Measurements from ENCODE around the gene RNF8. TPM values are rescaled to one million over a fixed set of nuclear protein-coding genes. Genes with fewer than 3 reads are reported as not detected.

The RNF8 gene
- total and polyA plus RNA-seq, 9 of the 15 experiments (the other 6 are each of a cell fraction or from before 2014, with no cell fraction given): 10.6 to 47.0 (median 37.5) TPM

- H3K4me2 ChIP-seq (ENCODE audit: insufficient read depth, low read length): no peak overlapping the region
- no peak for ATAC-seq
- no peak for FAIRE-seq
- H3K27me3 ChIP-seq (ENCODE audit: control insufficient read depth in 2 of 2, insufficient read depth in 2 of 2, low read length in 2 of 2): no peaks in the 10 kb centered on the region
- POLR2A ChIA-PET: interaction anchor here (1.3 to 2.0 kb wide), 3 partner anchors 10 to 192 kb away, joined by 3 to 8 read pairs (median 4); no protein-coding TSS in a partner anchor
- CTCF ChIA-PET (ENCODE audit: low intra/inter-chr PET ratio): interaction anchor here (0.8 to 1.4 kb wide), 3 partner anchors 94 to 283 kb away, joined by 3 to 7 read pairs (median 4); no protein-coding TSS in a partner anchor
- TF ChIP-seq ZNF165 (CRISPR knock-in tag; IDR thresholded peaks at IDR 0.05; ENCODE audit: borderline replicate concordance): no peak
- TF ChIP-seq HOMEZ (CRISPR knock-in tag; IDR thresholded peaks at IDR 0.05): no peak
- no peak for TF ChIP-seq YBX1 (IDR thresholded peaks at IDR 0.05)
- no peak for TF ChIP-seq ZNF764 (CRISPR knock-in tag; IDR thresholded peaks at IDR 0.05; ENCODE audit: low read depth)
- no peak for TF ChIP-seq FOXA3 (CRISPR knock-in tag; conservative IDR thresholded peaks at IDR 0.05 in 1 of 2, IDR thresholded peaks at IDR 0.05 in 1 of 2)
- TF ChIP-seq TFAP4 (CRISPR knock-in tag; IDR thresholded peaks at IDR 0.05; ENCODE audit: borderline replicate concordance): no peak
- TF ChIP-seq ZNF274 (IDR thresholded peaks at IDR 0.05; ENCODE audit: borderline replicate concordance, low read depth, low read length): no peak
- TF ChIP-seq DPF2 (IDR thresholded peaks at IDR 0.05): no peak
- no peak for TF ChIP-seq ZNF584 (CRISPR knock-in tag; IDR thresholded peaks at IDR 0.05; ENCODE audit: low read depth)
- peaks cover 20 to 35% of the 10 kb centered on the region in 2 experiments for H3K4me1 ChIP-seq (replicated peaks in 1 of 2; ENCODE audit: control insufficient read depth in 2 of 2, insufficient read depth in 2 of 2, low read length in 2 of 2)
- 89% methylated on average over 7 of the region's 7 CpGs for WGBS (ENCODE audit: insufficient coverage, low coverage, missing lambda C conversion rate)
- intact Hi-C loops (cut with micrococcal nuclease): loop anchor here (5.0 to 10.0 kb wide), 2 partner anchors 62 to 540 kb away; no protein-coding TSS in a partner anchor
- DNase-seq (ENCODE audit: extremely low read depth in 1 of 4, low spot score in 3 of 4): no peak
- peaks cover 71% of the 10 kb centered on the region for H3K36me3 ChIP-seq (ENCODE audit: control insufficient read depth, insufficient read depth, low read length)
- no peaks in the 10 kb centered on the region for H3K79me2 ChIP-seq (ENCODE audit: control insufficient read depth, insufficient read depth, low read length)
- H3K27ac ChIP-seq (ENCODE audit: extremely low read depth, low read depth, low read length): no peak overlapping the region
- in situ Hi-C loops (cut with MboI): no loop called here
- no TSS peak for BruUV-seq (replicated peaks)
- no peak overlapping the region for H2AFZ ChIP-seq (ENCODE audit: low read depth, low read length)
- no peaks in the 10 kb centered on the region for H3K9me1 ChIP-seq (ENCODE audit: control insufficient read depth, insufficient read depth, low read length)
- no peak overlapping the region for H3K4me3 ChIP-seq
- peaks cover 6% of the 10 kb centered on the region for H4K20me1 ChIP-seq (replicated peaks; ENCODE audit: control insufficient read depth, insufficient read depth, low read length)
- H3K9me3 ChIP-seq (replicated peaks; ENCODE audit: control insufficient read depth, insufficient read depth, low read depth, low read length): no peaks in the 10 kb centered on the region
- no peak overlapping the region for H3K9ac ChIP-seq (ENCODE audit: insufficient read depth in 1 of 2, low read depth in 2 of 2, low read length in 2 of 2)
Observed at GRCh38 chr6:37304766-37305165, 49.0 kb upstream of the RNF8 start.
